Mammary epithelial cell (primary cell): ENCODE results near the gene PDE11A.

Experiments used
- CTCF ChIP-seq, 2 donors: IDR thresholded peaks in 1 of 2; conservative IDR thresholded peaks in 1 of 2; 2 replicates each; pipeline ENCODE4 v1.5.1; 2011 to 2012; ENCODE audit warnings: inconsistent platforms in 2 of 2, low read length in 2 of 2, mild to moderate bottlenecking in 2 of 2, control low read depth in 1 of 2, low read depth in 1 of 2; ENCODE audit not compliant: insufficient read depth in 1 of 2; ENCODE audit errors: extremely low read depth in 1 of 2
- EZH2 ChIP-seq: IDR thresholded peaks from 2 replicates; pipeline ENCODE4 v1.6.1; 2012; ENCODE audit warnings: low read length, inconsistent platforms, borderline replicate concordance

- TF ChIP-seq EZH2 (no peak), CTCF (conservative IDR thresholded peaks at IDR 0.05 in 1 of 2, IDR thresholded peaks at IDR 0.05 in 1 of 2; ENCODE audit: extremely low read depth in 1 of 2, insufficient read depth in 1 of 2, low read depth in 1 of 2, low read length in 2 of 2) (no peak)
Measured at GRCh38 chr2:177817300-177817699, 255.3 kb downstream of the PDE11A start.
